NCI-H748 treated with DMSO at 0.1 percent for 48 hours (cell line): ENCODE results near the gene PTK7.

Experiments used
- DNase-seq: peaks from one replicate; lab custom pipeline; 2025; lab: John Stamatoyannopoulos, UW

Gene PTK7

GRCh38 chr6:43146261-43146660 lies 70.1 kb downstream of the PTK7 start:
- DNase-seq: no peak

- no peak for DNase-seq
Measured at GRCh38 chr6:43146709-43147688, 70.9 kb downstream of the PTK7 start.

GRCh38 chr6:43147691-43148477 lies 71.8 kb downstream of the PTK7 start:
- no peak for DNase-seq

GRCh38 chr6:43149265-43149664 lies 73.2 kb downstream of the PTK7 start:
- DNase-seq: no peak

GRCh38 chr6:43150051-43150751 lies 74.1 kb downstream of the PTK7 start:
- no peak for DNase-seq

GRCh38 chr6:43159599-43159998 lies 83.5 kb downstream of the PTK7 start:
- DNase-seq: no peak

- no peak for DNase-seq
Measured at GRCh38 chr6:43163899-43164298, 87.8 kb downstream of the PTK7 start.

- DNase-seq: no peak
Measured at GRCh38 chr6:43170417-43170930, 94.4 kb downstream of the PTK7 start.

DNA sequence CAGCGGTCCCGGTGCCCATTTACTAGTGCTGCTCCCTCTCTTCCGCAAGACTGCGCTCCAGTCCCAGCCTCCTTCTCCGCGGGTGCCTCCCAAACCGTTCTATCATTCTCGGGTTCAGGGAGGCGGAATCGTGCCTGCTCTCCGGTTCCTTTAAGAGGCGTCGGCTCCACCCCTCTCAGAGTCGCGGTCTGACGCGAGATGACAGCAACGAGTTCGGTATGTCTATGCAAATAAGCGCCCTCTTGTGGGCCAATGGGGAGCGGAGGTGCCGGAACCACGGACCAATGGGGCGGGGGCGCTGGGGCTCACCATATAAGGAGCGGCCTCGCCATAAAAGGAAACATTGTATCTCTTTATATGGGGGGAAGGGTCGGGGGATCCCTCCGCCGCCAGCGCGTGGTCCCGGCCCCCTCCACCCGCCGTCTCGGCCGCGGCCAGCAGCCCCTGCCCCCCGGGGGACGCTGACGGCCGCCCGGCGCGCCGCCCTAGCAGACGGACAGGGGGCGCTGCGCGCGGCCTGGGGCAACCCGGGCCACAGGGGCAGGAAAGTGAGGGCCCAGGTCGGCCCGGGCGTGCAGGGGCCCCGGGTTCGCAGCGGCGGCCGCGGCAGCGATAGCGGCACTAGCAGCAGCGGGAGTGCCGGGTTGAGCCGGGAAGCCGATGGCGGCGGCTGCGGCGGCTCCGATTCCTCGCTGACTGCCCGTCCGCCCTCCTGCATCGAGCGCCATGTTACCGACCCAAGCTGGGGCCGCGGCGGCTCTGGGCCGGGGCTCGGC lies 95.0 kb downstream of the PTK7 start, which contains the start of gene SRF:
SRF (plus strand) TSS at position 339 of the 776 bp plus-strand sequence; CDS start at position 727, 388 bp downstream.
- peak; percentile 99 for DNase-seq

GRCh38 chr6:43171707-43172103 lies 95.6 kb downstream of the PTK7 start:
- DNase-seq: no peak

- peak; percentile 51 for DNase-seq
Measured at GRCh38 chr6:43172104-43173007, 96.2 kb downstream of the PTK7 start.

DNA sequence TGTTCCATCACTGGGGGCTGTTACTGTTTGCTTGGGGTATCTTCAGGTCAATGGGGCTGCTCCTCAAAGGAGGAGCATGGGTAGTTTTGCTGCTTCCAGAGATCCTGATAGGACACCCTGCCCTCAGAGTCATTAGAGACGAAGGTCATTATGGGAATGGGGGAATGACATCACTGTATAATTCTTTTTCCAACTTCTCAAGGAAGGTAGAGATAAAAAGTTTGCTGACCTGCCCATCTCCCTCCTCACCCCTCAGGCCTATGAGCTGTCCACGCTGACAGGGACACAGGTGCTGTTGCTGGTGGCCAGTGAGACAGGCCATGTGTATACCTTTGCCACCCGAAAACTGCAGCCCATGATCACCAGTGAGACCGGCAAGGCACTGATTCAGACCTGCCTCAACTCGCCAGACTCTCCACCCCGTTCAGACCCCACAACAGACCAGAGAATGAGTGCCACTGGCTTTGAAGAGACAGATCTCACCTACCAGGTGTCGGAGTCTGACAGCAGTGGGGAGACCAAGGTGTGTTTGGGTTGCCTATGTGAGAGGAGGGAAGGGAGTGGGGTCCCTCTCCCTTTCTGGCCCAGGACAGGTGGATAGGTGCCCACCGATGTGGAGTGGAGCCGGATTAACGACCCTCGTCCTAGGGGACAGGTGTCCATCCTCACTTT lies 97.6 kb downstream of the PTK7 start:
- DNase-seq: no peak

- peak; percentile 99 for DNase-seq
Measured at GRCh38 chr6:43174263-43175112, 98.4 kb downstream of the PTK7 start.

- DNase-seq: no peak
Measured at GRCh38 chr6:43175676-43176422, 99.7 kb downstream of the PTK7 start.

GRCh38 chr6:43176423-43176786 lies 100.3 kb downstream of the PTK7 start:
- no peak for DNase-seq

GRCh38 chr6:43178150-43178549 lies 102.0 kb downstream of the PTK7 start:
- DNase-seq: no peak

- no peak for DNase-seq
Measured at GRCh38 chr6:43178951-43179830, 103.1 kb downstream of the PTK7 start.
